ENCODE data around the gene OR2K2.
"Not testable (repeated sequence)": the region's sequence is repeated elsewhere in the genome, so short reads cannot be mapped to it uniquely, and the experiment has no call there.

The OR2K2 gene

GRCh38 chr9:111297066-111297824 lies 32.8 kb downstream of the OR2K2 start:
- TF ChIP-seq CTCF (IDR thresholded peaks at IDR 0.05; ENCODE audit: low read depth, low read length) = no peak
- no peak overlapping the region for H3K4me3 ChIP-seq (ENCODE audit: low read depth, low read length)

GRCh38 chr9:111294691-111295451 lies 35.2 kb downstream of the OR2K2 start:
- no peak for TF ChIP-seq CTCF (IDR thresholded peaks at IDR 0.05; ENCODE audit: low read depth, low read length)
- H3K4me3 ChIP-seq (ENCODE audit: low read depth, low read length) = no peak overlapping the region

- no peak overlapping the region for H3K4me3 ChIP-seq (ENCODE audit: low read depth, low read length)
- no peak for TF ChIP-seq CTCF (IDR thresholded peaks at IDR 0.05; ENCODE audit: low read depth, low read length)
Observed at GRCh38 chr9:111287127-111287526, 42.9 kb downstream of the OR2K2 start.

- H3K4me3 ChIP-seq (ENCODE audit: low read depth, low read length) = no peak overlapping the region
- no peak for TF ChIP-seq CTCF (IDR thresholded peaks at IDR 0.05; ENCODE audit: low read depth, low read length)
Observed at GRCh38 chr9:111284703-111285102, 45.3 kb downstream of the OR2K2 start.

- TF ChIP-seq CTCF (IDR thresholded peaks at IDR 0.05; ENCODE audit: low read depth, low read length) = no peak
Observed at GRCh38 chr9:111282845-111283244, 47.2 kb downstream of the OR2K2 start.

GRCh38 chr9:111280795-111281194 lies 49.2 kb downstream of the OR2K2 start:
- not testable (repeated sequence) for H3K4me3 ChIP-seq (ENCODE audit: low read depth, low read length)

More at GRCh38 chr9:111282845-111283244, 47.2 kb downstream of the OR2K2 start:
- no peak overlapping the region for H3K4me3 ChIP-seq (ENCODE audit: low read depth, low read length)
